GM12878 (cell line): ENCODE results near the gene ADPRS. TPM values are rescaled to one million over a fixed set of nuclear protein-coding genes. Genes with fewer than 3 reads are reported as not detected.

Experiments used
- ATAC-seq: fragments of 200-7000 bp; cut with Tn5 transposase; 3 replicates; pipeline ENCODE4 v1.9.1; 2020; ENCODE audit warnings: mild to moderate bottlenecking, moderate library complexity
- BruUV-seq: library from RNA; stranded (reverse); fragments of 400-500 nt; replicated peaks from 2 replicates; lab custom pipeline; 2021; lab: Mats Ljungman, UMichigan
- CTCF ChIA-PET: fragments of 300-600 bp; sonication (Branson Sonifier 250); formaldehyde crosslinking; extraction: SDS; loops from one replicate; lab custom pipeline; 2021; ENCODE audit warnings: inconsistent platforms; lab: Yijun Ruan, JAX
- POLR2A ChIA-PET: fragments of 350-600 bp; formaldehyde crosslinking; extraction: SDS; loops from one replicate; lab custom pipeline; 2021; ENCODE audit warnings: inconsistent platforms; lab: Charles Lee
- RAD21 ChIA-PET: fragments of 300-600 bp; sonication (Branson Sonifier 250); formaldehyde crosslinking; loops from one replicate; lab custom pipeline; 2023; ENCODE audit warnings: antibody characterized with exemption; ENCODE audit not compliant: unreplicated experiment; lab: Charles Lee
- SMC1A ChIA-PET: fragments of 300-600 bp; sonication (Branson Sonifier 250); formaldehyde crosslinking; loops from one replicate; lab custom pipeline; 2023; ENCODE audit not compliant: unreplicated experiment, uncharacterized antibody; lab: Charles Lee
- DNase-seq: peaks from one replicate; pipeline ENCODE4 v3.0.0-alpha.2; 2011; ENCODE audit warnings: low read depth, low spot score
- FAIRE-seq: peaks from 3 replicates; lab custom pipeline; 2011; peaks lifted over from hg19 to GRCh38; lab: Jason Lieb, UNC
- H2AFZ ChIP-seq: 2 replicates; pipeline ENCODE4 v1.6.0; 2011; ENCODE audit warnings: low read depth, low read length, control low read depth; ENCODE audit not compliant: control insufficient read depth
- H3K27ac ChIP-seq: 2 replicates; pipeline ENCODE4 v1.5.1; 2011; ENCODE audit warnings: control low read depth; ENCODE audit not compliant: control insufficient read depth, insufficient read depth
- H3K27me3 ChIP-seq, 2 experiments: replicated peaks in 1 of 2; 2 replicates each; pipeline versions ENCODE4 v1.6.0 to v1.6.1; 2011; ENCODE audit warnings: low read length in 1 of 2; ENCODE audit not compliant: control insufficient read depth in 2 of 2, insufficient read depth in 2 of 2
- H3K36me3 ChIP-seq, 2 experiments: 2 replicates each; pipeline ENCODE4 v1.5.1; 2011; ENCODE audit warnings: low read length in 1 of 2; ENCODE audit not compliant: control insufficient read depth in 2 of 2, insufficient read depth in 2 of 2
- H3K4me1 ChIP-seq: 2 replicates; pipeline ENCODE4 v1.6.1; 2011; ENCODE audit warnings: mild to moderate bottlenecking, low read length, moderate library complexity, mixed read lengths; ENCODE audit not compliant: control insufficient read depth, insufficient read depth
- H3K4me2 ChIP-seq: 2 replicates; pipeline ENCODE4 v1.6.0; 2011; ENCODE audit warnings: control low read depth; ENCODE audit not compliant: control insufficient read depth, insufficient read depth
- H3K4me3 ChIP-seq: fragments of 200-600 bp; sonication (generic); 2 replicates; pipeline ENCODE4 v1.5.1; 2016
- H3K79me2 ChIP-seq: 2 replicates; pipeline ENCODE4 v1.6.0; 2011; ENCODE audit warnings: low read length; ENCODE audit not compliant: control insufficient read depth, insufficient read depth
- H3K9ac ChIP-seq: 2 replicates; pipeline ENCODE4 v1.8.0; 2011; ENCODE audit warnings: low read length, control low read depth, mixed read lengths; ENCODE audit not compliant: control insufficient read depth, insufficient read depth
- H3K9me3 ChIP-seq: replicated peaks from 3 replicates; pipeline ENCODE4 v1.5.1; 2011; ENCODE audit warnings: mild to moderate bottlenecking, low read length; ENCODE audit not compliant: control insufficient read depth, insufficient read depth
- H4K20me1 ChIP-seq: 2 replicates; pipeline ENCODE4 v1.6.0; 2011; ENCODE audit not compliant: control insufficient read depth, insufficient read depth
- ETV6 ChIP-seq, 2 experiments: fragments of 450-650 bp in 1 of 2; IDR thresholded peaks in 1 of 2; conservative IDR thresholded peaks in 1 of 2; 2 replicates each; pipeline ENCODE4 v1.6.1; 2014; ENCODE audit warnings: antibody characterized with exemption in 1 of 2, borderline replicate concordance in 1 of 2, low read depth in 1 of 2, mild to moderate bottlenecking in 1 of 2, moderate library complexity in 1 of 2
- IKZF2 ChIP-seq, 2 experiments: fragments of 450-650 bp; IDR thresholded peaks; 2 replicates each; pipeline ENCODE4 v1.6.1; 2017; ENCODE audit warnings: mild to moderate bottlenecking in 2 of 2, moderate library complexity in 2 of 2
- KDM1A ChIP-seq: fragments of 200-600 bp; sonication (generic); IDR thresholded peaks from 2 replicates; pipeline ENCODE4 v1.6.1; 2016; ENCODE audit warnings: borderline replicate concordance
- RAD21 ChIP-seq: IDR thresholded peaks from 2 replicates; pipeline ENCODE4 v1.6.1; 2011; ENCODE audit warnings: mild to moderate bottlenecking, low read depth, low read length, moderate library complexity; ENCODE audit not compliant: insufficient read depth
- RAD51 ChIP-seq: fragments of 450-650 bp; IDR thresholded peaks from 2 replicates; pipeline ENCODE4 v1.6.1; 2016; ENCODE audit warnings: moderate library complexity, mild to moderate bottlenecking, inconsistent platforms
- RUNX3 ChIP-seq: IDR thresholded peaks from 2 replicates; pipeline ENCODE4 v1.6.1; 2012; ENCODE audit warnings: low read length, inconsistent platforms
- SREBF1 ChIP-seq: IDR thresholded peaks from 2 replicates; pipeline ENCODE4 v1.6.1; 2012; ENCODE audit warnings: mild to moderate bottlenecking, low read length
- TARDBP ChIP-seq: IDR thresholded peaks from 2 replicates; pipeline ENCODE4 v1.6.1; 2016; ENCODE audit warnings: borderline replicate concordance
- TBL1XR1 ChIP-seq: IDR thresholded peaks from 2 replicates; pipeline ENCODE4 v1.6.1; 2012; ENCODE audit warnings: low read depth, low read length, improper control_type of control experiment
- WGBS: methylation state at CpG from one replicate; pipeline ENCODE4 v1.1.6; 2016; ENCODE audit warnings: low lambda C conversion rate; ENCODE audit not compliant: insufficient replicate concordance, insufficient coverage; ENCODE audit errors: missing lambda C conversion rate; 5-methylcytosine and 5-hydroxymethylcytosine counted together
- in situ Hi-C: fragments of 300-500 bp; cut with MboI; formaldehyde crosslinking; loops from 9 replicates; pipeline ENCODE4 v1.14.3; 2018; ENCODE audit warnings: mixed read lengths
- intact Hi-C: fragments of 100-400 bp; cut with micrococcal nuclease; formaldehyde crosslinking; loops from one replicate; pipeline ENCODE4 v1.14.2; 2022; ENCODE audit not compliant: unreplicated experiment
- polyA plus RNA-seq, 11 experiments: library from polyadenylated mRNA; depleted of rRNA in 4 of 11; unstranded in 6 of 11; stranded (reverse) in 5 of 11; fragments of >200 nt; fragmentation: Nextera tagmentation in 4 of 11; fragmentation: Illumina TruSeq in 1 of 11; extraction: Ambion mirVana in 4 of 11; extraction: Trizol in 1 of 11; gene quantifications; 1 replicate in 1 of 11; 2 replicates in 10 of 11; pipeline versions ENCODE4 v1.2.1 to v1.2.3, GENCODE V29; 2011 to 2016; ENCODE audit warnings: inconsistent platforms in 2 of 11, missing spikeins in 2 of 11, low read depth in 1 of 11
- total RNA-seq, 4 experiments: library from RNA; depleted of rRNA in 3 of 4; stranded (reverse); fragments of >200 nt in 3 of 4; fragmentation: Illumina TruSeq in 1 of 4; extraction: Trizol in 1 of 4; gene quantifications; 2 replicates each; pipeline versions ENCODE4 v1.2.1 to v1.2.3, GENCODE V29; 2013 to 2021

The ADPRS gene
- total and polyA plus RNA-seq, 10 of the 15 experiments (the other 5 are each of a cell fraction or from before 2014, with no cell fraction given): 7.6 to 57.6 (median 39.1) TPM

- no peak overlapping the region for H3K4me2 ChIP-seq
- SMC1A ChIA-PET: no interaction called here
- in situ Hi-C loops (no loop called here), intact Hi-C loops (no loop called here)
- peak; percentile 5; the same call in 1 of the 2 replicates for TF ChIP-seq RUNX3
- no peak for TF ChIP-seq RAD51
- H3K27ac ChIP-seq: no peak overlapping the region
- no peaks in the 10 kb centered on the region for H3K79me2 ChIP-seq
- H3K27me3 ChIP-seq: peaks cover 4 to 11% of the 10 kb centered on the region in 2 experiments; a peak in 3 of 4 replicates
- no peak overlapping the region for H3K9ac ChIP-seq
- H2AFZ ChIP-seq: no peak overlapping the region
- POLR2A ChIA-PET: no interaction called here
- CTCF ChIA-PET: no interaction called here
- no peak for ATAC-seq
- H3K9me3 ChIP-seq: no peaks in the 10 kb centered on the region
- WGBS: 34% methylated on average over 6 of the region's 7 CpGs
- no peak for DNase-seq
- RAD21 ChIA-PET: no interaction called here
- no TSS peak for BruUV-seq
- H3K4me1 ChIP-seq: peaks cover 11% of the 10 kb centered on the region
- H3K4me3 ChIP-seq: no peak overlapping the region
- no peaks in the 10 kb centered on the region for H3K36me3 ChIP-seq
- FAIRE-seq: no peak
- no peaks in the 10 kb centered on the region; the same call in 1 of the 2 replicates for H4K20me1 ChIP-seq
Measured at GRCh38 chr1:36126797-36127500, 38.3 kb downstream of the ADPRS start.

GRCh38 chr1:36128126-36128904, 39.6 kb downstream of the ADPRS start:
- no peak overlapping the region for H3K4me2 ChIP-seq
- H3K9me3 ChIP-seq: no peaks in the 10 kb centered on the region
- no peaks in the 10 kb centered on the region for H3K79me2 ChIP-seq
- no peak for TF ChIP-seq KDM1A
- no peak for TF ChIP-seq RAD51
- TF ChIP-seq IKZF2 (IDR thresholded peaks at IDR 0.05): no peak
- TF ChIP-seq RAD21: no peak
- no peak for TF ChIP-seq TBL1XR1
- no peak for TF ChIP-seq ETV6 (conservative IDR thresholded peaks at IDR 0.05 in 1 of 2, IDR thresholded peaks at IDR 0.05 in 1 of 2; ENCODE audit: borderline replicate concordance in 1 of 2, low read depth in 1 of 2)
- no peak for TF ChIP-seq SREBF1
- no peak for TF ChIP-seq TARDBP
- H3K27me3 ChIP-seq: peaks cover 4 to 11% of the 10 kb centered on the region in 2 experiments; a peak in 3 of 4 replicates
- RAD21 ChIA-PET: interaction anchor here (0.6 kb wide), 2 partner anchors 70 to 245 kb away, joined by 3 to 7 read pairs; partner anchors contain the start of gene AGO1
- no peak overlapping the region for H3K4me3 ChIP-seq
- DNase-seq (no peak), ATAC-seq (no peak), FAIRE-seq (no peak)
- H4K20me1 ChIP-seq: no peaks in the 10 kb centered on the region; the same call in 1 of the 2 replicates
- no peaks in the 10 kb centered on the region for H3K36me3 ChIP-seq
- in situ Hi-C loops (no loop called here), intact Hi-C loops (no loop called here)
- POLR2A ChIA-PET: interaction anchor here (1.2 kb wide), 1 partner anchor 21 kb away, joined by 5 read pairs; the partner anchor contains the start of gene TRAPPC3
- H3K4me1 ChIP-seq: peaks cover 5% of the 10 kb centered on the region
- SMC1A ChIA-PET: no interaction called here
- no peak overlapping the region for H3K9ac ChIP-seq
- no TSS peak for BruUV-seq
- WGBS: 50% methylated on average over 11 of the region's 11 CpGs
- CTCF ChIA-PET: interaction anchor here (1.5 to 1.6 kb wide), 2 partner anchors 10 to 59 kb away, joined by 3 to 4 read pairs; no protein-coding TSS in a partner anchor
- H3K27ac ChIP-seq: no peak overlapping the region
- H2AFZ ChIP-seq: no peak overlapping the region
